HG03432 (cell line): ENCODE measurements around the gene IL11.

Source experiments
- ATAC-seq: cut with Tn5 transposase; IDR thresholded peaks from one replicate; pipeline ENCODE4 v1.9.1; 2021; ENCODE audit warnings: mild to moderate bottlenecking, moderate library complexity; ENCODE audit not compliant: unreplicated experiment

The IL11 gene

DNA sequence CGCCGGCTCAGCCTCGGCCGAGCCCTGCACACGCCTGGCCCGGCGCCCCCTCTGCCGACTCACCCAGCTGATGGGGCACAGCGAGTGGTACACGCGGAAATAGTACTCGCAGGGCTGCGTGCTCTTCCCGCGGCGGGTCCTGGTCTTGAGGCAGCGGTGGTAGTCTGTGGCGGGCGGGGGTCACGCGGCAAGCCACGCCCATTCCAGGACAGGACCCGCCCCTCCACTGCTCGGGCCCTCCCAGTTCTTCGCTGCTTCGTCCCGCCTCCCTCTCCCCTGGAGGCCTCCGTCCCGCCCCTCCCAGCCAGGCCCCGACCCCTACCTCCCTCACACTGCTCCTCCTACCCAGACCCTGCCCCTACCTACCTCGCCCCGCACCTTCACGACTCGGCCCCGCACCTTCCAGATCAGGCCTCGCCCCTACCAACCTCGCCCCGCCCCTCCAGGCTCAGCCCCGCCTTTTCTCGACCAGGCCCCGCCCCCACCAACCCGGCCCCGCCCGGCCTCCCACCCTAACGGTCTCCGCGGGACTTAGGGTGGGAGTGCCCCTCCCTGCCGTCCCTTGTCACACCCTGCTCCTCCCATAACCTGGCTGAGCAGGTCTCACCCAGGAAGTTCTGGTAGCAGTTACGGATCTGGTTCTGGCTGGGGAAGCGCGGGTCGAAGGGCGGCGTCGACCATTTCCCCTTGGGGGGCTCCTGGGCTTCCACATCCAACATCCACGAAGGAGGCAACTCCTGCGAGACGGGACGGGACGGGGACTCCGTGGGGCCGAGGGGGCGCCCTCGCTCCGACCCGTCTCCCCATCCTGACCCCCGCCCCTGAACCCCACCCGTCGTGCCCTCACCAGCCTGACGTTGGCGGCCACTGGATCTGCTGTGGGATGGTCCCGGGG lies 16.2 kb downstream of the IL11 start:
- no peak for ATAC-seq

DNA sequence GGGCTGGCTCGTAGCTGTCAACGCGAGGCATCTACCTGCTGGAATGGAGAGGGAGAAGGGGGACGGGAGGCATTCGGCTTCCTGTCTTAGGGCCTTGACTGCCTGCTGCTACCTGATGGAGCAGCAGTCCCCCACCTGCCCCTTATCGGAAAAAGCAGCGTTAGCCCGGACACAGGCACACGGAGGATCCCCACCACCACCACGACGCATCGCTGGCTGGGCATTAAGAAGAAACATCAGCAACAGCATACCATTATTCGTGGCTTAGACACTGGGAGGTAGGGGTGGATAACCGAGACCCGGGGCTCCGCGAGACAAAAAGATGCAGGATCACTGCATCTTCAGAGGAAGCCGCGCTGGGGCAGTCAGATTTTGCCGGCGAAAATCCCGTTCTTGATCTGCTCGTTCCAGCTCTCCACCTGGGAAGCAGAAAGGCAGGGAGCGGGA lies 16.9 kb downstream of the IL11 start:
- no peak for ATAC-seq

DNA sequence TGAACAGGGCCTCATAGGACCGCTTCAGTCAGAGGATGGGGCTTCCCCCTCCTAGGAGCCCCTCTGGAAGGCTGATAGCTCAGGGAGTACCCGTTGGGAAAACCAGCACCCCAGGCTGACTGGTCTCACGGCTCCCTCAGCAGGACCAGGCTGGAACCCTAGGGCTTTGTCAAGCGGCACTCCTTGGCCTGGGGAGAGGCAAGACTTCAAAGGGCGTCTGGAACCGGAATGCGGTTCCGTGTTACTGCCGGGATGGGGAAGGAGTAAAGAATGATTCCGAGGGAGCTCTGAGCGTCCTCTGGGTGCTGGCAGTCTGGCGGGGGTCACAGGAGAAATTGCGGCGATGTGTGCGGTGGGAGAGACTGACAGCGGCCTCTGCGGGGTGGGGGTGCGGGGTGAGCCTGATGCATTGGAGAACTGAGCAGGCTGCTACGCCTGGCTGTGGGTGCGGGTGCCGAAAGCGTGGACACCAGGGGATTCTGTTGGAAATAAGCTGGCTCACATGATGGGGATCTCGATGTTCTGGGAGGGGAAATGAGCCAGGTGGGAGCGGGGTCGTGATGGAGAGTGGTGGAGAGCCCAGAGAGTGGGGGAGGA lies 17.6 kb downstream of the IL11 start:
- ATAC-seq: no peak

DNA sequence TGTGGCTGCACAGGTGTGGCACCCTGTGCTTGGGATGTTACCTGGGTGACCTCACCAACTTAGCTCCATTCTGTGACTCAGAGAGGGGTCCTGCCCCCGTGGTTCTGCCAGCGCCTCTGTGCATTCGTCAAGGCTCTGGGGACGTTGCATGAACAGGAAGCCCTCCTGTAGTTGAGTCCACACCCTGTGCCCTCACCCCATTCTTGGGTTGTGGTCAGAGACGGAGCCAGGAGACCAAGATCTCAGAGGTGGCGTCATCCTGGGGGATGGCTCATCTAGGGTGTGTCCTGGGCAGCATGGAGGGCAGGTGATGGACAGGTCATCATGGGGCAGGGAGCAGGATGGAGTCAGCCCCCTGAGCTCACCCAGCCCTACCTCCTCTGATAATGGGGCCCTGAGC lies 18.2 kb downstream of the IL11 start:
- ATAC-seq: no peak

DNA sequence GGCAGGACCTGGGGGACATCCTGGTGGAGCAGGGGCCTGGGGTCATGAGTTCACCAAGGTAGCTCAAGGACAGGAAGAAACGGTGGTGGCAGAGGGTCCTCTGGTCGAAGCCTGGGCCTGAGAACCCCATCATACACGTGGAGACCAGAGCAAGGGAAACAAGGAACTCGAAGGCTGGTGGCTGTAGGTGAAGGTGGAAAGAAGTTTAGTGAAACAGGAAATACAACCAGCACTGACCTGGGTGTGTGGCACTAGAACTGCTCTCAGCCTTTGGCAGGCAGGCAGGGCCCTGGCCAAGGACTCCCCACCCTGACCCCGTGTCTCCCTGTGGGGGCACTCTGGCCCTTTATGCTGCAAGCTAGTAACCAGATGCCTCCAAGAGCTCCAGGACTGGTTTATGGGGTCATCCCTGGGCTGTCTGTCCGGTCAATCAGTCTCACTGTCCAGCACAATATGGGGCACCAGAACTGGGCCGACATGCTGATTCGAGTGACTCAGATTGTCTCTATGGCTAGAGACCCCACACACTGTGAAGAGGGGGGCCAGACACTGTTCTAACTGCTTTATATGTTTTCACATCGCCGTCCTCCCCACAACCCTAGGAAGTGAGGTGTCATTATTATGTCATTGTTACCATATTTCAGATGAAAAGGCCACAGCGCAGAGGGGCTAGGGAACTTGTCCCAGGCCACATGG lies 19.5 kb downstream of the IL11 start:
- no peak for ATAC-seq

DNA sequence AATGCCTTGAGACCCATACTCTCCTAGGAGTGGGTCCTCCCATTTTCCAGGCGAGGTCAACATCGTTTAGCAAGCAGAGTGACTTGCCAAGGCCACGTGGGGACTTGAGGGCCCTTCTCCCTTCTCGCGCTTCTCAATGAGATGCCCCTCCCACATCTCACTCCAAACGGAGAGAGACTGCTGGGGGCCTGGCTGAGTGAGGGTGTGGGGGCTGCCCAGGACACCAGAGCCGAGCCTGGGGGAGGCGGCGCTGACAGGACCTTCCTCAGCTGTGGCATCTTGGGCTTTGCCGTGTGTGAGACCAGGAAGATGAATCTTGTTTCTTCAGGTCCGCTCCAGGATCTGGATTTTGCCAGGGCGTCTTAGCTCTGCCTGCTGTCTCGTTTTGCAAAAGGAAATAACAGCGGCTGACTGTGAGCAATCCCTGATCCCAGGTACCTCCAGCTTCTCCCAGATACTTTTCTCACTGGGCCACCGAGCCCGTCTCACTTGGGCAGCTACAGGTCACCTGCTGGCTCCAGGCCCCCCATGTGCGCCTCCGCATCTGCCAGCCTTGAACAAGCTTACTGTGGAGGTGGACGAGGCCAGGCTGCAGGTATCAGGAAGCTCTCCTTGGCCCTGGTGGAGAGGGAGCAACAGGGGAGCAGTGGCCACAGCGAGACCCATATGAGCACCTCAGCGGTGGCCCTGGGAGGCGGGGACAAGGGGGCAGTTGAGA lies 21.8 kb downstream of the IL11 start:
- ATAC-seq: no peak

DNA sequence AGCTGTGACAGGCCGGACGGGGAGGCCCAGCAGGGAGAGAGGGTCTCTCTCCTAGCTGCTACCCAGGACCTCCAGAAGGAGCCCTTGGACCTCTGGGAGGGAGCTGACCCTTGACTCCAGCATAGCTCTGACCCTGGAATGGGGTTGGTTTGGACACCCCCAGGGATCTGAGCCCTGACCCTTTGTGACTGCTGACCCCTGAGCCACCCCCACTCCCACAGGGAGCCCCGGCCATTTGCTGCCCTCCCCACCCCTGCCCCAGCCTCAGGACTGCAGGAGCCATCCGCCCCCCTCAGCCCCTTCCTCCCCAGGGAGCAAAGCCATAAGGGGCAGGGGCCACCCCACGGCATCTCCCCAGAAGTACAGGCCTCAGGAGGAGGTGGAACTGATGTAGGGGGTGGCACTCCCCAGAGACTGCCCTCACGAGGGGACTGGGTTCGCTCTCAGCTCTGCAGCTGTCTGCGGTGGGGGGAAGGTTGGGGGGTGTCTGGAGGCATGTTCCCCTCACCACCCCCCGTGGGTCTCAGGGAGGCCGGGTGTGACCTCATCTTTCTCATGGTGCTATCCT lies 22.7 kb downstream of the IL11 start:
- no peak for ATAC-seq

DNA sequence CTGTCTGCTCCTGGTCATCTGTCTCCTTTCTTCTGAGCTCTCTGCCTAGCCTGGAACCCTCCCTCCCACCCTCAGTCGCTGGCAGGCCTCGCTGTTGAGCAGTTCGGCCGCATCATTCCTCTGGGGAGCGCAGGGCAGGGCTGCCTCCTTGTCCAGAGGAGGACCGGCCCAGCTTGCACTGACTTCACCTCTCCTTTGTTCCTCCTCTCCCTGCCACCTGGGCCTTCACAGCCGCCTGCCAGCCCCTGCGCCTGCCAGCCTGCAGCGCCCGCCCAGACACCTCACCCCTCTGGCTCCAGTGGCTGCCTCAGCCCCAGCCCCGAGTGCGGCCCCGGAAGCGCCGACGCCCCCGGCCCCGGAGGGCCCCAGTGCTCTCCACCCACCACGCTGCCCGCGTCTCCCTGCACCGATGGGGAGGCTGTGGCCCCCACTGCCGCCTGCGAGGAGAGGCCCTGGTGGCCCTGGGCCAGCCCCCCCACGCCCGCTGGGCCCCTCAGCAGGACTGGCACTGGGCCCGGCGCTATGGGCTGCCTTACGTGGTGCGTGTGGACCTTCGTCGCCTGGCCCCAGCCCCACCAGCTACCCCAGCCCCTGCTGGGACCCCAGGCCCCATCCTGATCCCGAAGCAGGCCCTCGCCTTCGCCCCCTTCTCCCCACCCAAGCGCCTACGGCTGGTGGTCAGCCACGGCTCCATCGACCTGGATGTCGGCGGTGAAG lies 23.4 kb downstream of the IL11 start:
- no peak for ATAC-seq

DNA sequence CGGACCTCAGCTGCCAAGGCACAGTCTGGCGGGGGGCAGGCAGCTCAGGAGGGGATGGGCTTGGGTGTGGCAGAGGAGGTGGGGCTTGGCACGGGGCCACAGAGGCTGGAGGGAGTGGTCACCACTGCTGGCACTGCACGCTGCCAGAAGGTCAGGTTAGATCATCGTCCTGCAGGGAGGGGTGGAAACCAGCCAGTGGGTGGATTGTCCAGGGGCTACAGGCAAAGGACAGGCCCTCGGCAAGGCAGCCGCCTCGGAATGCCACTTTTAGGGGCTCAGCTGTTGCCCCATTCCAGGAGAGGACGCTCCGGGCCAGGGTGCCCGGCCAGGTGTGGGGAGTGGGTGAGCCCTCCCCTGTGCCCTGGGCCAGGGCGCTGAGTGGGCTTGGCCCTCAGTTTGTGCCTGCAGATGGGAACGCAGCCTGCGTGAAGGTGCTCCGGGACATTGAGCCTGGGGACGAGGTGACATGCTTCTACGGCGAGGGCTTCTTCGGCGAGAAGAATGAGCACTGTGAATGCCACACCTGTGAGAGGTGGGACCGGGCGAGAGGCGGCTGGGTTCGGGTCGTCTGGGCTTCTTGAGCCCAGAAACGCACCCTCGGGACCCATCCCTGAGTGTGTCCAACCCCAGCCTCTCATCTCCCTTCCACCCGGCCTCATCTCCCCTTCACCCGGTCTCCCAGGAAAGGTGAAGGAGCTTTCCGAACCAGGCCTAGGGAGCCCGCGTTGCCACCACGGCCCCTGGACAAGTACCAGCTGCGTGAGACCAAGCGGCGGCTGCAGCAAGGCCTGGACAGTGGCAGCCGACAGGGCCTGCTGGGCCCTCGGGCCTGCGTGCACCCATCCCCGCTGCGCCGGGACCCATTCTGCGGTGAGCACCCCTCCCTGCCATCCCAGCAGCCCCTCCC lies 24.2 kb downstream of the IL11 start:
- no peak for ATAC-seq

DNA sequence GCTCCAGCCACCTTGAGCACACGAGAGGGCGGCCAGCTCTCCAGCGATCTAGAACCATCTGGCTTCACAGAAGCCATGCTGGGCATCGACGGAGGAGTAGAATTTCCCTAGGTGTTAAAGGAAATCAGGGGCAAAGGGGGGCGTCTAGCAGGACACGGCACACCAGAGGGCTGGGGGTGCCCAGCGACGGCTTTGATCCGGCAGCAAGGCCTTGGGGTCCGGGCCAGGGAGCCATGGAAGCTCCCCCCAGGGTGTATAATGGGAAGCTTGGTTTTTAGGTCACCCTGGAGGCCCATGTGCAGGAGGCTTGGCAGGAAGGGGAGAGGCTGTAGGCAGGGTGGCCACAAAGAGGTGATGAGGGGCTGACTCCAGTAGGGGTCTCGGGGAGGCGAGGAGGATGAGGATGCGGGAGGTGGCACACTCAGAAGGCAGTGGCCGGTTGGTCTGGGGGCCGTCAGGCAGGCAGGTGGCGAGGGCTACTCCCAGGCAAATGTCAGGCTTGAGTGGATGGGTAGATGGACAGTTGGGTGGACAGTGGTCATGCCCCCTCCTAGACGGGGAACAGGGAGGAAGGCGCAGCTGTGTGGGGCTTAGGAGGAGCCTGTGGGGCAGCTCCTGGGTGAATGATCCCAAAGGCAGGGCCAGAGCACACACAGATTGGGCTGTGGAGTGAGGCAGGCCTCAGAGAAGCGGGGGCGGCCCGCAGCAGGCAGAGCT lies 25.0 kb downstream of the IL11 start:
- no peak for ATAC-seq

DNA sequence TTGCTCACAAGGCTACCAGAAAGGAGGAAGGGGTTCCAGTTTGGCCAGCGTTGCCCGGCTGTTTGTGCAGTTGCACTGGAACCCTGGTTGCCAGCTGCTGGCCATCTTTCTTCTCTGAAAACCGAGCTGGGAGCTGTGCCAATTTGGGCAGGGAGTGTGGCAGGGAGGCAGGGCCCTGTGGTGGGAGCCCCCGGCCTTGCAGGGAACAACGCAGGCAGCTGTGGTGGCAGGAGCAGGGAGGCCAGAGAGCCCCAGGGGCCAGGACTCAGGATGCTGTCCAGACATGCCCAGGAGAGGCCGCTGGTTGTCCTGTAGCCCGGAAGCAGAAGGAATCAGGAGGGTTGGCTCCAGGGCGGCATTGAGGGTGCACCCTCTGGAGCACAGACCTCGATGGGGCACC lies 25.8 kb downstream of the IL11 start:
- ATAC-seq: no peak

DNA sequence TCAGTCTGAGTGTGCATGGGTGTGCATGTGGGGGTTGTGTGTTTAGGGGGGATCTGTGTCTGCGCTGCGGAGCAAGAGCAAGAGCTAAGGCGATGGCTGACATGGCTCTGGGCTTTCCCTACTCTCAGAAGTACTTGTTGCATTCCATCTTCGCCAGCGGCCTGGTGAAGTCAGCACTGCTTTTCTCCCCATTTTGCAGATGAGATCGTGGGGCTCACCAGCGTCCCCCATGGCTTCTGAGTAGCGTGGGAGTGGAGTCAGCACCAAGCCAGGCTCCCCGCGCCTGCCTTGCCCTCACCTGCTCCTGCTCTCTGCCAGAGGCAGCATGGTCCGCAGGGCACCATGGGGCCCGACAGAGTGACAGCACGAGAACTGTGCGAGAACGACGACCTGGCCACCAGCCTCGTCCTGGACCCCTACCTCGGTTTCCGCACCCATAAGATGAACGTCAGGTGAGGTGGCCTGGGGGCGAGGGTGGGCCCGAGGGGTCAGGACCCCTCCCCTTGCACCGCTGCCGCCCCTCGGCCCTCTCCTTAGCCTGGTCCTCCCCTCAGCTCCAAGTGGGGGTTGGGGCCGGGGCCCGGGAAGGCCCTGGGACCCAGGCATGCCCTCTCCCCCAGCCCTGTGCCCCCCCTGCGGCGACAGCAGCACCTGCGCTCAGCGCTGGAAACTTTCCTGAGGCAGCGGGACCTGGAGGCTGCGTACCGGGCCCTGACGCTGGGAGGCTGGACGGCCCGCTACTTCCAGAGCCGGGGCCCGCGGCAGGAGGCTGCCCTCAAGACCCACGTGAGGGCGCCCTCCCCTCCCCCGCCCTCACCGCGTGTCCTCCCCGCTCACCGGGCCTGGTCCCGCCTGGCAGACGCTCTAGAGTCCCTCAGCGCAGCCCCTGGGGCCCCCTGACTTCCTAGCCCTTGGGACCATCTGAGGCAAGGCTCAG lies 28.4 kb downstream of the IL11 start:
- ATAC-seq: no peak

DNA sequence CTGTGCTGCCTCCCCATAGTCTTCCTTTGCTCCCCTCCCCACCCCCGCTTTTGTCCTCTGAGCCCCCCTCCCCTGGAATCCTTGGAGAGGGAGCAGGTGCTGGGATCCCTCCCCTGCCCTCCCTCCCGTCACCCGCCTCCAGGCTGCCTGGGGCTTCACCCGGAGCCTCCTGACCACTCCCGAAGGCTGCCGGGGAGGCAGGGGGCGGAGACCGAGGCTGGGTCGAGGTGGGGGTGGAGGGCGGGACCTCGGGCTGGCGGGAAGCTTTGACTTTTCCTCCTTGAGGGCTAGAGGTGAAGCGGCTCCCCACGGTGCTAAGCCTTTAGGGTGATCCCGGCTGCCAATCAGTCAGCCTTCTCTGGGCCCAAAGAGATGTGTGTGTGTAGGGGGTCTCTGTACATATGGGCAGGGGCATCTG lies 29.1 kb downstream of the IL11 start:
- ATAC-seq: no peak

DNA sequence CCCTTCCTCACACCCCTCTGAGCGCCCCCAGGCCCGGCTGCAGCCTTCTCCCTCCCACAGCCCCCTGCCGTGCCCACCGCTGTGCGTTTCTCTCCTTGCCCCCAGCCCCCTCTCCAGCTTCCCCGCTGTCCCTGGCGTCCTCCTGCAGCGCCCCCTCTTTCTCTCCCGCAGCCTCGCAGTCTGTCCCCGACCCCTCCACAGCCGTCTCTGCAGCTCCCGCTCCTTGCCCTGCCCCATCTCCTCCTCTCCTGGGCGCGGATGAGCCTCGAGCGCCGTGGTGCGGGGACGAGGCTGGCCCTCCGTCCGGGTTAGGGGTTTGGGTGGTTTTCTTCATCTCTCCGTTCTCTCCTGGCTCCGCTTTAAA lies 29.5 kb downstream of the IL11 start:
- ATAC-seq: no peak

DNA sequence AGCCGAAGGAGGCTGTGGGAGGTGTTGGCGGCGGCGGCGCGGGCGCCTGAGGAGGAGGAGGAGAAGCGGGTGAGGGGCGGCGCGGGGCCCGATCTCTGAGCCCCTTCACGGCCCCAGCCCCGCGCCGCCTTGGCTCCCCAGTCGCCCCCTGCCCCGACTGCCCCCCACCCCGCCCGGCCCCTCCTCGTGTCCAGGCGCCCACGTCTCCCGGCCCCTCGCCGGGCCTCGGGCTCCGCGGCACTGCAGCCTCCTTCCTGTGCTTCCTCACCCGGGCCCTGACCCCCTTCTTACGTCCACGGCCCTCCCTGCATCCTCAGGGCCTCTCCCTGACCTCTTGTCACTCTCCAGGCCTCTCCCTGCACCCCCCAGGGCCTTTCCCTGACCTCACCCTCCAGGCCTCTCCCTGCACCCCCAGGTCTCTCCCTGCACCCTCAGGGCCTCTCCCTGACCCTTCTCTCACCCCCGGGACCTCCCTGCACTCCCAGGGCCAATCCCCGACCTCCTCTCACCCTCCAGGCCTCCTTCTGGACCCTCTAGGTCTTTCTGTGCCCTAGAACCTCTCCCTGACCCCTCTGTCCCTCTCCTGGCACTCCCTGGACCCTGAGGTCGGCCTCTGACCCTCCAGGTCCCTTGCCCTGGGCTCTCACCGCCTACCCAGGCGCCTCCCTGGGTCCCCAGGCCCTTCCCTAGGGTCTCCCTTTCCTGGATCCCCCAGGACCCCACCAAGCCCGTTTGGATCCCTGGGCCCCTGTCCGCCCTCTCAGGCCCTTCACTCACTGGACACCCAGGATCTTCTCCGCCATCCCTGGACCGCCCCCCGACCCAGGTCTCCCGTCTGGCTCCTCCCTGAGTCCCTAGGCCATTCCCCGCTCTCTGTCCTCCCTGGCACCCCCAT lies 30.1 kb downstream of the IL11 start:
- no peak for ATAC-seq

DNA sequence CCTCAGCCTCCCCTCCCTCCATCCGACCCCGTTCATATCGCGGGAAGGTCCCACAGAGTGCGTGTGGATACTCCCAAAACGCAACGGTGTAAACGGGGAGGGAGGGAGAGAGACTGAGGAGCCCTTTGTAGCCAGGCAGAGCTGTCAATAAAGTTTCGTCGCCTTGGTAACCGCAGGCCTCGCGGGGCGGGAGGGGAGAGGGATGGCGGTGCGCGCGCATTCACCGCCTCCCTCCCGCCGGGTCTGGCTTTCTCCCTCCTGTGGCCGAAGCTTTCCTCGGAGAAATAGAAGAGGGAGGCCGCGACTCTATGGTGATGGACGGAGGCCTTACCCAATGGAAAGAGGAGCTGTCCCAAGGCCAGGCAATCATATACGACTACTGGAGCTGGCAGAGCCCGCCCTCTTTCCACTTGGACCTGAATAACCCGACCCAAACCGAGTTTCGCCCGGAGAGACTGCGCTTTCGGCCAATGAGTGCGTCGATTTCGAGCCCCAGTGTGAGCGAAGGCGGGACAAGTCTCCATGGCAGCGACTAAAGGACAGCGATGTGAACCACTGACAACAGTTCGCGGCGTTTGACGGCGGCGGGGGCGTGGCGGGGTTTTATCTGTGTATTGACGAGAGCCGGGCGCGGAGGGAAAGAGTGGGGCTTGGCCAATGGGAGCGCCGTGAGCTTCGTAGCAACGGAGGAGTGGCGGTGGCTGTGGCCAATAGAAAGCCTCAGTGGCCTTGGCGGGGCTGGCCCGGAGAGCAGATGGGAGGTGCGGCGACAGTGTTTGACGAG lies 31.0 kb downstream of the IL11 start, which contains the start of gene KMT5C:
Gene KMT5C (plus strand): TSS at position 772 of the 784 bp plus-strand sequence. CDS start 2,061 bp downstream, outside the sequence.
- peak; percentile 82 for ATAC-seq
